NCI-H526 treated with DMSO at 0.1 percent for 48 hours (cell line): Measurements from ENCODE around the gene ARRB1.
"Not testable (repeated sequence)": the region's sequence is repeated elsewhere in the genome, so short reads cannot be mapped to it uniquely, and the experiment has no call there.

Experiments
- DNase-seq: peaks from one replicate; lab custom pipeline; 2025; lab: John Stamatoyannopoulos, UW

ARRB1 gene

GRCh38 chr11:75324189-75324588, 27.3 kb downstream of the ARRB1 start:
- no peak for DNase-seq

- DNase-seq, result no peak
Measured at GRCh38 chr11:75323609-75324008, 27.9 kb downstream of the ARRB1 start.

- DNase-seq, result no peak
Measured at GRCh38 chr11:75320643-75321042, 30.8 kb downstream of the ARRB1 start.

GRCh38 chr11:75320046-75320618, 31.3 kb downstream of the ARRB1 start:
- DNase-seq, result no peak

- DNase-seq, result no peak
Measured at GRCh38 chr11:75319035-75319877, 32.2 kb downstream of the ARRB1 start.

GRCh38 chr11:75317446-75318122, 33.9 kb downstream of the ARRB1 start:
- DNase-seq, result no peak

- DNase-seq, result no peak
Measured at GRCh38 chr11:75315439-75315805, 36.0 kb downstream of the ARRB1 start.

GRCh38 chr11:75314771-75315438, 36.6 kb downstream of the ARRB1 start:
- no peak for DNase-seq

- no peak for DNase-seq
Measured at GRCh38 chr11:75313513-75314272, 37.8 kb downstream of the ARRB1 start.

GRCh38 chr11:75312346-75312745, 39.1 kb downstream of the ARRB1 start:
- DNase-seq, result no peak

GRCh38 chr11:75311858-75312288, 39.6 kb downstream of the ARRB1 start:
- no peak for DNase-seq

GRCh38 chr11:75308986-75309385, 42.5 kb downstream of the ARRB1 start:
- no peak for DNase-seq

- DNase-seq, result no peak
Measured at GRCh38 chr11:75308116-75308515, 43.3 kb downstream of the ARRB1 start.

GRCh38 chr11:75307058-75307457, 44.4 kb downstream of the ARRB1 start:
- no peak for DNase-seq

- no peak for DNase-seq
Measured at GRCh38 chr11:75306529-75306928, 44.9 kb downstream of the ARRB1 start.

- DNase-seq, result no peak
Measured at GRCh38 chr11:75305993-75306392, 45.5 kb downstream of the ARRB1 start.

GRCh38 chr11:75305452-75305851, 46.0 kb downstream of the ARRB1 start:
- no peak for DNase-seq

GRCh38 chr11:75304941-75305340, 46.5 kb downstream of the ARRB1 start:
- not testable (repeated sequence) for DNase-seq

- no peak for DNase-seq
Measured at GRCh38 chr11:75303544-75304224, 47.8 kb downstream of the ARRB1 start.

- no peak for DNase-seq
Measured at GRCh38 chr11:75302371-75302770, 49.1 kb downstream of the ARRB1 start.
